Measurements from ENCODE around the gene SLC1A3.

The SLC1A3 gene

DNA sequence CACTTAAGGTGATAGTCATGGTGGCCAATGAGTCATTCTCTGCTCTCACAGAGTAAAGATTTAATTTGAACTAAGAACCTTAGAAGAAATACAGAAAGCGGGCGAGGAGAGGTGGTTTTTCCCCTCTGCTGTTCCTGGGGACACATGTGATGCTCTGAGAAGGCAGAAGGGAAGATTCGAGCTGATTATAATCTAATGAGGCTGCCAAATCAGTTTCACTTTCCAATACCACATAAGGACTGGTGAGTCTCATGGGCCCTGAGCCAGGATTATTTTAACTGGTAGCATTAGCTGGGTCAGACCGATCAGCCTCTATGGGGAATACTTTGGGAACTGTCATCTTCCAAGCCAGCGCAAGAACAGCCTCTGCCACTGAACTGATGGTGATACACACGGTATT, 116.5 kb downstream of the SLC1A3 start:
- Histone ChIP-seq H3K27me3 (replicated peaks; ENCODE audit: insufficient read depth, low read length) (no peaks in the 10 kb centered on the region), H3K9me3 (replicated peaks; ENCODE audit: insufficient read depth, low read length) (no peaks in the 10 kb centered on the region), H3K27ac (ENCODE audit: low read length) (peak overlapping the region; percentile 10; the same call in 1 of the 2 replicates), H3K9me2 (replicated peaks; ENCODE audit: insufficient read depth, low read length) (no peaks in the 10 kb centered on the region), H3K4me3 (ENCODE audit: low read length) (no peak overlapping the region), H3F3A (ENCODE audit: insufficient read depth, low read length) (peaks cover 10% of the 10 kb centered on the region), H2AFZ (ENCODE audit: low read length) (no peak overlapping the region), H4K20me1 (ENCODE audit: insufficient read depth, low read length) (no peaks in the 10 kb centered on the region), H3K9ac (ENCODE audit: low read length) (no peak overlapping the region), H3K79me2 (ENCODE audit: low read length) (no peaks in the 10 kb centered on the region), H3K4me2 (ENCODE audit: low read depth, low read length) (peak overlapping the region; percentile 27; the same call in 1 of the 2 replicates), H3K4me1 (ENCODE audit: low read length) (peaks cover 50% of the 10 kb centered on the region), H3K36me3 (replicated peaks; ENCODE audit: insufficient read depth, low read length) (no peaks in the 10 kb centered on the region)
- DNase-seq = peak; percentile 35
- TF ChIP-seq, protein P1, sequence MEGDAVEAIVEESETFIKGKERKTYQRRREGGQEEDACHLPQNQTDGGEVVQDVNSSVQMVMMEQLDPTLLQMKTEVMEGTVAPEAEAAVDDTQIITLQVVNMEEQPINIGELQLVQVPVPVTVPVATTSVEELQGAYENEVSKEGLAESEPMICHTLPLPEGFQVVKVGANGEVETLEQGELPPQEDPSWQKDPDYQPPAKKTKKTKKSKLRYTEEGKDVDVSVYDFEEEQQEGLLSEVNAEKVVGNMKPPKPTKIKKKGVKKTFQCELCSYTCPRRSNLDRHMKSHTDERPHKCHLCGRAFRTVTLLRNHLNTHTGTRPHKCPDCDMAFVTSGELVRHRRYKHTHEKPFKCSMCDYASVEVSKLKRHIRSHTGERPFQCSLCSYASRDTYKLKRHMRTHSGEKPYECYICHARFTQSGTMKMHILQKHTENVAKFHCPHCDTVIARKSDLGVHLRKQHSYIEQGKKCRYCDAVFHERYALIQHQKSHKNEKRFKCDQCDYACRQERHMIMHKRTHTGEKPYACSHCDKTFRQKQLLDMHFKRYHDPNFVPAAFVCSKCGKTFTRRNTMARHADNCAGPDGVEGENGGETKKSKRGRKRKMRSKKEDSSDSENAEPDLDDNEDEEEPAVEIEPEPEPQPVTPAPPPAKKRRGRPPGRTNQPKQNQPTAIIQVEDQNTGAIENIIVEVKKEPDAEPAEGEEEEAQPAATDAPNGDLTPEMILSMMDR (IDR thresholded peaks at IDR 0.05; ENCODE audit: low read length) = no peak
- TF ChIP-seq EZH2phosphoT487 (IDR thresholded peaks at IDR 0.05; ENCODE audit: low read length) = no peak
- TF ChIP-seq EZH2 (optimal IDR thresholded peaks at IDR 0.05; ENCODE audit: low read depth, low read length) = no peak

DNA sequence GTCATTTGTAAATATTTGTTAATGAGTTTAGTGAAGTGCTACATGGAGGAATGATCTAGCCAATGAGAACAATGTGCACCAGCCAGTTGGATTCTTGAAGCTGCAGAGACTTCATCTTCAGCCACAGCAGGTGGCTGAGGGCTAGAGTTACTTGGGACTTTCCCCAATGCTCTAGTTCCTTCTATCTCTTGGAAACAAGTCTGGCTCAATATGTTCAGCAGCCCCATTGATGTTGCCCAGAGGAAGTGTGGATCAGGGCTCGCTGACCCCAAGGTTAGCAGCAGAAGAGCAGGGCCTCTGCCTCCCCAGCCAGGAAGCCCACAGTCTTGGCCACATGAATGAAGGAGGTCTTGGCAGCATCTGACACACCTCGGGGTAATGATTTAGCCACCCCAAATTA, 117.5 kb downstream of the SLC1A3 start:
- H3K4me2 ChIP-seq (ENCODE audit: low read depth, low read length) = peak overlapping the region; percentile 76
- H2AFZ ChIP-seq (ENCODE audit: low read length) = peak overlapping the region; percentile 64
- peak overlapping the region; percentile 58 for H3K4me3 ChIP-seq (ENCODE audit: low read length)

DNA sequence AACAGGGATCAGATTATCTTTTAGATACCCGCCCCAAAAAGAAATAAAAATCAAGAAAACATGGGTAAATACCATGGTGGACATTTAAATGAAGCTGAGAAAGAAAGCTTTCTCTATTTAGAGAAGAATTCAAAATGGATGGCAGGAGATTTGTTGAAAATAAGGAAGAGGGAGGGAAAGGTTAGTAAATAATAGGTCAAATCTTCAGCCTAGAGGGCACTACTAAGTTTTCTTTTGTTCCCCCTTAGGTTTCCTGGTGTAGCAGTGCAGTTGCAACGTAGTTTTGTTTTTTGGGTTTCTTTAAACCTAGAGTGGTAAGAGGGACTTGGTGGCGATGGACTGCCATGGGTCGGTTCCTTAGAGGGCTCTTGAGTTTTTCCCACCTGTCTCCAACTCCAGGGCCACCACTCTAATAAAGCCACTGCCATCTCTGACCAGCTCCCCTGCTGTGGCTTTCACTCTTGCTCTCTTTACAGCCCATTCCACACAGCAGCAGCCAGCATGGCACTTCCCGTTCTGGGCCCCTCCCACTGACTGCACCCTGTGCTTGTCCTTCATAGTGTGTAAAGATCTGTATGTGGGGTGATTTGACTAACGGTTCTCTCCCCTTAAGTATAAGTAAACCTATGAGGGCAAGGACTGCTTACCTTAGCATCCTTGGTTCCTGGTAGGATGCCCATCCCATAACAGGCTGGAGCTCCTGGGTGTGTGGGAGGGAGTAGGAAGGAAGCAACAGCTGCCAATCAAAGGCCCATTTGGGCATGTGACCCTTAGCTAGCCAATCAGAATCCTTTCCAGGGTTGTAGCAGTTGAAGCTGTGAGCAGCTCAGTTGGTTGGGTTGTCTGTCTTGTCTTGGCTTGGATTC, 118.3 kb downstream of the SLC1A3 start:
- Histone ChIP-seq H3K9ac (ENCODE audit: low read length) (peak overlapping the region; percentile 33; the same call in 1 of the 2 replicates), H3K4me3 (ENCODE audit: low read length) (peak overlapping the region; percentile 58)

More for the DNA sequence above, 117.5 kb downstream of the SLC1A3 start:
- Histone ChIP-seq H3K27me3 (replicated peaks; ENCODE audit: insufficient read depth, low read length) (no peaks in the 10 kb centered on the region), H3K36me3 (replicated peaks; ENCODE audit: insufficient read depth, low read length) (no peaks in the 10 kb centered on the region), H3K9ac (ENCODE audit: low read length) (peak overlapping the region; percentile 33; the same call in 1 of the 2 replicates), H3K27ac (ENCODE audit: low read length) (peak overlapping the region; percentile 60; the same call in 1 of the 2 replicates), H3K79me2 (ENCODE audit: low read length) (no peaks in the 10 kb centered on the region), H3K4me1 (ENCODE audit: low read length) (peaks cover 50% of the 10 kb centered on the region), H3F3A (ENCODE audit: insufficient read depth, low read length) (peaks cover 10% of the 10 kb centered on the region), H3K9me2 (replicated peaks; ENCODE audit: insufficient read depth, low read length) (no peaks in the 10 kb centered on the region), H4K20me1 (ENCODE audit: insufficient read depth, low read length) (no peaks in the 10 kb centered on the region), H3K9me3 (replicated peaks; ENCODE audit: insufficient read depth, low read length) (no peaks in the 10 kb centered on the region)
- TF ChIP-seq EZH2phosphoT487 (IDR thresholded peaks at IDR 0.05; ENCODE audit: low read length) (no peak), EZH2 (optimal IDR thresholded peaks at IDR 0.05; ENCODE audit: low read depth, low read length) (no peak)
- TF ChIP-seq, protein P1 (IDR thresholded peaks at IDR 0.05; ENCODE audit: low read length) = no peak
- DNase-seq = peak; percentile 63

More for the DNA sequence above, 118.3 kb downstream of the SLC1A3 start:
- H3K9me3 ChIP-seq (replicated peaks; ENCODE audit: insufficient read depth, low read length) = no peaks in the 10 kb centered on the region
- no peaks in the 10 kb centered on the region for H4K20me1 ChIP-seq (ENCODE audit: insufficient read depth, low read length)
- TF ChIP-seq, protein P1 (IDR thresholded peaks at IDR 0.05; ENCODE audit: low read length) = no peak
- TF ChIP-seq EZH2 (optimal IDR thresholded peaks at IDR 0.05; ENCODE audit: low read depth, low read length) (no peak), EZH2phosphoT487 (IDR thresholded peaks at IDR 0.05; ENCODE audit: low read length) (no peak)
- peak overlapping the region; percentile 76 for H3K4me2 ChIP-seq (ENCODE audit: low read depth, low read length)
- H3F3A ChIP-seq (ENCODE audit: insufficient read depth, low read length) = peaks cover 10% of the 10 kb centered on the region
- H3K27ac ChIP-seq (ENCODE audit: low read length) = peak overlapping the region; percentile 60; the same call in 1 of the 2 replicates
- DNase-seq = peak; percentile 77
- peaks cover 50% of the 10 kb centered on the region for H3K4me1 ChIP-seq (ENCODE audit: low read length)
- H3K9me2 ChIP-seq (replicated peaks; ENCODE audit: insufficient read depth, low read length) = no peaks in the 10 kb centered on the region
- H3K27me3 ChIP-seq (replicated peaks; ENCODE audit: insufficient read depth, low read length) = no peaks in the 10 kb centered on the region
- H3K36me3 ChIP-seq (replicated peaks; ENCODE audit: insufficient read depth, low read length) = no peaks in the 10 kb centered on the region
- peak overlapping the region; percentile 64 for H2AFZ ChIP-seq (ENCODE audit: low read length)
- H3K79me2 ChIP-seq (ENCODE audit: low read length) = no peaks in the 10 kb centered on the region
